Right lung (tissue), 5 donors: ENCODE data around the gene NUBP2. TPM values are rescaled to one million over a fixed set of nuclear protein-coding genes. Genes with fewer than 3 reads are reported as not detected.
"Not testable (repeated sequence)": the region's sequence is repeated elsewhere in the genome, so short reads cannot be mapped to it uniquely, and the experiment has no call there.

Experiments
- DNase-seq, 2 donors: peaks; one replicate each; pipeline ENCODE4 v3.0.0-alpha.2; 2013
- polyA plus RNA-seq, 5 donors: library from polyadenylated mRNA; unstranded; fragments of 120-200 nt; gene quantifications; one replicate each; pipeline versions ENCODE4 v1.2.1 to v1.2.3, GENCODE V29; 2013; ENCODE audit warnings: inconsistent platforms in 1 of 5, low replicate concordance in 1 of 5; ENCODE audit not compliant: insufficient read length in 5 of 5, insufficient read depth in 1 of 5

Gene NUBP2
- polyA plus RNA-seq, 5 donors, result 26.4 to 71.8 (median 40.8) TPM

DNA sequence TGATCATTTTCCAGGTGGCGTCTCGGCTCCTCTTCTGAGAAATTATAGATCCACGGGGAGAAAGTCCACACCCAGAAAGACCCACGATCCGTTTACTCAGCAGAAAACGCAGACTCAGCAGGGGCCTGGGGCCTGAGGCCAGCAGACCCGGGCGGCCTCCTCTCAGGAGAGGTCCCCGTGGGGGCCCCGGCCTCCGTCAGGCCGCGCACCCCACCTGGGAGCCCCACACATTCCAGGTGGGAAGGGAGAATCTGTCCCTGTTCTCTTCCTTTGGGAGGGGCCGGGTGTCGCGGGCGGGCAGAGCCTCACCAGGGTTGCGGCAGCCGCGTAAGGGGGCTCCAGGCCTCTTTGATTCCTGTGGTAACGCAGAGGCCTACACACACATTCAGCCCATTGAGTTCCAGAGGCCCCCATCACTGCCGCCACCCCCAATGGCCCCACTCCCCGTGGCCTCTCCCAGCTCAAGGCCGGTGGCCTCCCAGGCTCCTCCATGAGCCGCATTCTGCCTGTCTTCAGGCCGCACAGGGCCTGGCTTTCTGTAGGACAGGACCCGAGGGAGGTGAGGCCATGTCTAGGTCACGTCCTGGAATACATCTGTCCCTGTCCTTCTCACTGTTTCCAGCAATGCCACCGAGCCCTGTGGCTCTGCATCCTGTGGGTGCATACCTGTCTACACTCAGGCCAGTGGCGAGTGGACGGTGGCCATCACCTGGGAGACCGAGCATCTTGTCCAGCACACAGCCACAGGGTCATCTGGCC is 12.3 kb downstream of the NUBP2 start:
- DNase-seq, result no peak

DNA sequence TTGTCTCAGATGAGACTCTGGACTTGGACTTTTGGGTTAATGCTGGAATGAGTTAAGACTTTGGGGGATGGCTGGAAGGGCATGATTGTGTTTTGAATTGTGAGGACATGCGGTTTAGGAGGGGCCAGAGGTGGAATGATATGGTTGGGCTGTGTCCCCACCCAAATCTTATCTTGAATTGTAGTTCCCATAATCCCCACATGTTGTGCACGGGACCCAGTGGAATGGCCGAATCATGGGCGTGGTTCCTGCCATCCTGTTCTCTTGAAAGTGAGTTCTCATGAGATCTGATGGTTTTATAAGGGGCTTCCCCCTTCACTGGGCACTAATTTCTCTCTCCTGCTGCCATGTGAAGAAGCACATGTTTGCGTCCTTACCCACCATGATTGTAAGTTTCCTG is 16.5 kb downstream of the NUBP2 start:
- DNase-seq, result not testable (repeated sequence)

DNA sequence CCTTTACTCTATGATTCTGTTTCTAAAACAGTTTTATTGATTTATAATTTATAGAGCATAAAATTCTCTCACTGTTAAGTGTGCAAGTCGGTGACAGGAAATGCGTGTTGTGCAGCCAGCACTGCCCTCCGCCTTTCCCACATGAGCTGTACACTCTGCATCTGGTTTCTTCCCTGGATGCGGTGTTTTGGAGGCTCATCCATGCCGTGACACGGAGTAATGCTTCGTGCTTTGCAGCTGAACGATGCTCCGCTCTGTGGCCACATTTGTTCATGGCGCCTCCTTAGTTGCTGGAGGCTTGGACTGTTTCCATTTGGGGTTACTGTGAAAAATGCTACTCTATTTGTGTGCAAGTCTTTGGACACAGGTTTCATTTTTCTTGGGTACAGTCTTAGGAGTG is 17.9 kb downstream of the NUBP2 start:
- no peak for DNase-seq

DNA sequence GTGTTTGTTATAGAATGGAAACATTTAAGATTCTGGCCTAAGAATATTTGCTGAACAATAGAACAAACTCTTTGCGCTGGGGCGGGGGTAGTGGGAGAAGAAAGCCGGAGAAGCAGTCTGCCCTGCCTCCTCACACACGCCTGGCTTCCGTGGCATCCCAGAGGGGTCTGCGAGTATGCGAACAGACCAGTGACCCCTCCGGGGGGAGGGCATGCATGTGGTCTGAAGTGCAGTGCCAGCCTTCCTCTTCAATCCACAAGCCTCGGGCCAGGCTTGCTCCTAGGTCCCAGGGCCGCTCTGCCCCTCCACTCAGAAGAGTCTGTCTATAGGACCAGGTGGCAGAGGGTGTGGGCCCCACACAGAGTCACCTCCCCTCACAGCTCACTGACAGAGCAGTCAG is 24.9 kb downstream of the NUBP2 start:
- no peak for DNase-seq

DNA sequence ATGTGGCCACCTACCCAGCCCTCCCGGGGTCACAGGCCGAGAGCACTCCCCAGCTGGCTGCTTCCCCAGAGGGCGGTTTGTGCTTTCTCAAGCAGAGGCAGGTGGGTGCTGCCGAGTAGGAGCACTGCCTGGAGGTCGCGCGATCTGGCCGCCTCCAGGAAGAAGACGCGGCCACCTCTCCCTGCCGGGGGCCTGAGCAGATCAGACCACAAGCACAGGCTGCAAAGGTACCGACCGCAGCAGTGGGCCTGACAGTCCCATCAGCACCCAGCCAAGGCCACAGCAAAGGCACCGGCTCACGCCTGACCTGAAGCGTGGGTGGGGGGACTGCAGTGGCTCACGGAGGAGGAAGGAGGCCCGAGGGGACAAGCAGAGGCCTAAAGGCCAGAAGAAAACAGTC is 25.9 kb downstream of the NUBP2 start:
- DNase-seq, result no peak

DNA sequence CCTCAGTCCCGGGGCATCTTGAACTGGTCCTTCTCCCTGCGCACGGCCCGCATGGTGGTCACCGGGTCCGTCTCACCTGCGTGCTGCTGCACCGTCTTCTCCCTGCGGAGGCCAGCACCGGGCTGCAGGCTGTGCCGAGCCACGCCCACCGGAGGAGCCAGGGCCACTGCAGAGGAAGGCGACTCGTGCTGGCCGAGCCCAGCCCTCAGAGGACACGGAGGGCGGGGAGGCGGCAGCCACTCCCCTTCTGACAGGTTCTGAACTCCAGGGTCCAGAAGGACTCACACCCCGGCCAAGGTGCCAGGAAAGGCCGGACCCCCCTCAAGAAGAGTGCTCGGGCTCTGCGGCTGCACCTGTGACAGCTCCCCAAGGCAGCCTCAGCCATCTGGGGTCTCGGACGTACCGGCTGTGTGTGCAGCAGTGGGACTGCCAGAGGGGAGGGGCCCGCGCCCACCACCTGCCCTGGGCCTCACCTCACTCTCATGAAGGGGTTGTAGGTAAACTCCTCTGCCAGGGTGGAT is 26.6 kb downstream of the NUBP2 start:
- no peak for DNase-seq

DNA sequence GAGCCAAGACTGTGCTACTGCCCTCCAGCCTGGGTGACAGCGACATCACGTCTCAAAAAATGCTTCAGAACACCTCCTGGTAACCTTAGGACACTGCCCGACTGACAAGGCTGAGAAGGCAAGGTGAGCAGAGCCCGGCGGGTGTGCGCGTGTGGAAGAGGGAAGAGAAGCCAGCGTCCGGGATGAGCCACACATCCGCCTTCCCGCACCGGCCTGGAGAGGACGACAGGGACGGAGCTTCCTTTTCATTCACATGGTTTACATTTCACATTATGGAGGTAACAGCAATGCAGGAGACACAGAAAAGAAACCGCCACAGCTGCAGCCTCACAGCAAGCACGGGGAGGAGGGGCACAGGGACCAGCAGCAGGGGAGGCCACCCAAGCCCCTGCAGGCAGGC is 27.3 kb downstream of the NUBP2 start:
- DNase-seq, result no peak

DNA sequence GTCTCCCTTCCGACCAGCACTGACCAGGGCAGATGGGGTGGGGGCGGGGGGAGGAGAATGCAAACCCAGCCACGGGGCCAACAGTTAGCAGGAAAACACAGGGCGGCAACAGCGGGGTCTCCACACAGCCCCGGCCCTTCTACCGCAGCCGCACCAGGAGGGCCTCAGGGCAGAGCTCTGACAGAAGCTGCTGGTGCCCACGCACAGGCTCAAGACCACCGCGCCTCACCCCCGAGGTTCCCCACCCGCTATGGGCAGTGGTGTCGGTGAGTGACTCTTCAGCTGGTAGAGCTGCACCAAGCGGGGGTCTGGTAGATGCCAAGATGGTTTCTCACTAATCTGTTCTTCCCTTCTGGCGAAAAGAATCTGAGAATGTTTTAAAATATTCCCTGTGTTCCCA is 27.8 kb downstream of the NUBP2 start:
- DNase-seq, result no peak

DNA sequence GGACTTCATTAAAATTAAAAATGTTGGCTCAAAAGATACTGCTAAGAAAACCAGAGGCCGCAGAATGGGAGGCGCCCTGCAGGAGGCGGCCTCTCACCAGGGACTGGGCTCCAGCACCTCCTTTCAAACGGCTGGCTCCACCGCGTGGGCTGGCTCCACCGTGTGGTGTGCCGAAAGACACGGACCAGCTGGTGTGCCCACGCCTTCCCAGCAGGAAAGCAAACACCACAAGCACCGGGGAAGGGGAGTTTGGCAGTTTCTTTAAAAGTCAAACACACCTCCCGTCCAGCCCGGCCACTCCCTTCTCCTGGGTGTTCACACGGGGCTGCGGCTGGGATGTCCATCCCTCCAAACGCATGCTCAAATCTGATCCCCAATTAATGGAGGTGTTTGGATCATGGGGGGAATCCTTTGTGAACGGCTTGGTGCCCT is 30.0 kb downstream of the NUBP2 start:
- DNase-seq, result peak; percentile 76 to 81

DNA sequence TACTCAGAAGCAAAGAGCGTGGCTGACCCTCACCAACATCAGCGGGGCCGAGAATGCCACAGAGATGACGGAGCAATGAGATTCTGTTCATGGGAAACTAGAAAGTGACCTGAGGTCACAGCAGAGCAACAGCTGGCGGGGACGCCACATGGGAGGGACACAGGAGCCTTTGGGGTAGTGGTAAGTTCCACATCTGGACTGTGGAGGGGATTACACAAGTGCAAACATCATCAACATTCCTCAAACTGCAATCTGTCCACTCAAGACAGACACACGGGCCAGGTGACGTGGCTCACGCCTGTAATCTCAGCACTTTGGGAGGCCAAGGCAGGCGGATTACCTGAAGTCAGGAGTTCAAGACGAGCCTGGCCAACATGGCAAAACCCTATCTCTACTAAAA is 32.7 kb downstream of the NUBP2 start:
- no peak for DNase-seq

DNA sequence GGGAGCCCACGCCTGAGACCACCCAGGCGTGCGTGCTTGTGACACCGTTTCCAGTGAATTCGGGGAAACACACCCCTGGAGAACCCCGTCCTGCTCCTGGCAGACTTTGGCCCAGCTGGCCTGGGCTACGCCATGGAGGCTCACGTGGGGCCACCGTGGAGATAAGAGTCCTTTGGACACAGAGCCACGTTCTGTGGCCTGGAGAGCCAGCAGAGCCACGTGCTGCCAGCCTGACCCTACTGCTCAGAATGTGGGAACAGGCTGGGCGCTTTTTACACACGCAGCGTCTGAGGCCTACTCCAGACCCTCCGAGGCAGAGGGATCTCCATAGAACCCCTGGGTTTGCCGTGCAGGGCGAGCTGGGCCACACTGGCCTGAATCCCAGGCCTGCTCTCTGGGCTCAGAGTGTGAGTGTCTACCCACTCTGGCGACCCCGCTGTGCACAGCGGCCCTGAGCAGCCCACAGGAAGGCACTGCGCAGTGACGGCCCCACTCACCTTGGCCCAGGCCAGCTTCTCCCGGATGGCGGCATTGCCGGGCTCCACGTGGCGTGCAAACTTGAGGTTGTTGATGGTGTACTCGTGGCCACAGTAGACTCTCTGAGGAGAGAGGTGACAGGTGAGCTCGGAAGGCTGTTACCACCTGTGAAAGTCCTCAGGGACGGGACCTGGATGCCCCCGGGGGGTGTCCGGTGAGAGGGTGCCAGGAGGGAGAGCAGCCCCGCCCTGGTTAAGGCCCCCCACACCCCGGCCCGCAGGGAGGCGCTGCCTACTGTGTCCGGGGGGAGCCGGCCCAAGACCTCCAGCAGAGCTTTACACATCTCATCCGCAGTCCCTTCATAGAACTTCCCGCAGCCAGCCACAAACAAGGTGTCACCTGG is 33.9 kb downstream of the NUBP2 start:
- DNase-seq, result no peak

DNA sequence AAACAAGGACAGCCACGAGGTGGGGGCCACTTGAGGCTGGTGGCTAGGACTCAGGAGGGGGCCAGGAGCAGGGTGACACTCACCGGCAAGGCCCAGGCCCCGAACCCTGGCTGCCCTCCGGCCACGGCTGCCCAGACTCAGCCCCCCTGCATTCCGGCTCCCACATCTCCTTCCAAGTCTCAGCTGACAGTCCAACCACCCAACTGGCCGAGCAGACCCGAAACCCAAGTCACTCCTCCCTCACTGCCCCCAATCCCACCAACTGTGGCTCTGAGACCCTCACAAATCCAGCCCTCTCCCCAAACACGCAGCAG is 34.5 kb downstream of the NUBP2 start:
- DNase-seq, result no peak

DNA sequence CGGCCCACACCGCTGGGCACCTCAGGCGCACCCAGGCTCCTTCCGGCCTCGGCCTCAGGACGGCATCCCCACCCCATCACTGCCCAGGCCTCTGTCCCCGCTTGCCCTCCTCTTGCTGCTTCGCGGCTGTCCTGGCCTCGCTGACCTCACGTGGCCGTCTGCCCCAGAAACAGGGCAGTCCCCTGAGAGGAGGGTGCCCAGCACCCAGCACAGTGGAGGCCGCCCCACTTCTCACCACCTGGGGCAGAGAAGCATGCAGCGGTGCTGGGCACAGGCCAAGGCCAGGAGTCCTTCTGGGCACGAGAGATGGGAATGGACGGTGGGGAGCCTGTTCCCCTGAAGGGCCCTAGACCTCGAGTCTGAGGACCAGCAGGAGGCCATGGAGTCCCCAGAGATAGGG is 35.0 kb downstream of the NUBP2 start:
- DNase-seq, result no peak

DNA sequence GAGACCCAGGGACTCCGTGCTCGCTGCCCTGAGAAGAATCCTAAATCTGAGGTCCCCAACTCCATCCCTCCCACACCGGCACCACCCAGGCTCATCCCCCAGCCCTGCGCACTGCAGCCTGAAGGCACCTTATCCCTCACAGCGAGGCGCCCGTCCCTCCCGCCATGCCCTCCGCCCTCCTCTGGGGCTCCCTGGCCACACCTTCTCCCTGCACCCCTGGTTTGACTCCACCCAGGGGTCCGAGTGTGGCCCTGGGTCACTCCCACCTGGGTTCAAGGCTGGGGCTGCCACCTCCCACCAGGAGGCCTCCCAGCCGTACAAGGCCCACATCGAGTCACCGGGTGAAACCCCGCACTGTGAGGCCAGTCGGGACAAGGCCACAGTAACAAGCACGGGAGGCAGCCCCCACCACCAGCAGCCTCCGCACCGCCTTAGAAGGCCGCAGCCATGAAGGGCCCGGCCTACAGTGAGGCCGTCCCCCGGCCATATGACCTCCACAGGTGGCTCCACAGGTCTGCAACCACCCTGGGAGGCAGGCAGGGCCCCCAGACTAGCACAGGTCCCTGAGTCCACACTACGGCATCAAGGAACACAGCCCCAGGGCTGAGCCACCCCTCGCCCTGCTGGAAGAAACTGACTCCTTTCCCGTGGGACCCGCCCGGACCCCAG is 35.6 kb downstream of the NUBP2 start:
- DNase-seq, result no peak

DNA sequence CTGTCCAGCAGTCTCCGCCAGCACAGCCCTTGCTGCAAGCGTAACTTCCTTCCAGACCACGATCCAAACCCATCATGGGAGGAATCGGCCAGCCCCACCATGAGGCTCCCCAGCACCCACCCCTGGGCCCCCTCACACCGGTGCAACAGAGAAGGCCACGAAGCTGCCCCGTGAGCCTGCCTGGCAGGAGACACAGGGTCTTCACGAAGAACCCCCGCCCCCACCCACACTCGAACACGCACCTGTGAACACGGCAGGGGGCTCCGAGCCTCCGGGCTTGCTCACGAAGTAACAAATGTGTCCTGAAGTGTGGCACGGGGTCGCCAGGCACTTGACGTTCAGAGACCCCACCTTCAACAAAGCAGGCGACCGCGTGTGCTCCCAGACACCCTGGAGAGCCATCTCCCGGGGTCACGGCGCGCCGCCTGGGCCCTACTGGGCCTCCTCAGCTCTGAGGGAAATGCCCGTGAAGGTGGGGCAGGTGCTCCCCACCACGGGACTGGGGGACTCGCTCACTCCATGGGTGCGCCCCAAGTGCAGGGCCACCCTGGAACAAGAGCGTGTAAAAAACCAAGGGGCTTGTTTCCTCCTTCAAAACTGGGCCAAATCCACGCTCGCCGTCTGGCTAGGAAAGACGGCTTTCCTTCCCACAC is 36.2 kb downstream of the NUBP2 start:
- DNase-seq, result no peak

DNA sequence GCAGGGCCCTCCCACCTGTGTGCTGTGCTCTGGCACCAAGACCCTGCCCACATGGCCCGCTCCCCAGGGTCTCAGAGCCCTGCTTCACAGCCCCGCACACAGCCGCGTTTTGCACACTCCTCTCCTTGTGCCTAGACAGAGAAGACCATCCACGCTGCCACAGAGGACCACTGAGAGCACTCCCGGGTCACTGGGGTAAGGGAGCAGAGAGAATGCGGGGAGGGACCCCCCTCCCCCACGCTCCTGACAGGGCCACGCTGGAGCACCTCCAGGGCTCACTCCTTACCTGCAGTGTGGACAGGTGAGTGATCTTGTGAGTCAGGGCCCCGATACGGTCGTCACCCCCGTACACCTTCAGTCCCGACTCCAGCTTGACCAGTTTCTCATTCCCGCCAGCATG is 36.9 kb downstream of the NUBP2 start:
- no peak for DNase-seq

DNA sequence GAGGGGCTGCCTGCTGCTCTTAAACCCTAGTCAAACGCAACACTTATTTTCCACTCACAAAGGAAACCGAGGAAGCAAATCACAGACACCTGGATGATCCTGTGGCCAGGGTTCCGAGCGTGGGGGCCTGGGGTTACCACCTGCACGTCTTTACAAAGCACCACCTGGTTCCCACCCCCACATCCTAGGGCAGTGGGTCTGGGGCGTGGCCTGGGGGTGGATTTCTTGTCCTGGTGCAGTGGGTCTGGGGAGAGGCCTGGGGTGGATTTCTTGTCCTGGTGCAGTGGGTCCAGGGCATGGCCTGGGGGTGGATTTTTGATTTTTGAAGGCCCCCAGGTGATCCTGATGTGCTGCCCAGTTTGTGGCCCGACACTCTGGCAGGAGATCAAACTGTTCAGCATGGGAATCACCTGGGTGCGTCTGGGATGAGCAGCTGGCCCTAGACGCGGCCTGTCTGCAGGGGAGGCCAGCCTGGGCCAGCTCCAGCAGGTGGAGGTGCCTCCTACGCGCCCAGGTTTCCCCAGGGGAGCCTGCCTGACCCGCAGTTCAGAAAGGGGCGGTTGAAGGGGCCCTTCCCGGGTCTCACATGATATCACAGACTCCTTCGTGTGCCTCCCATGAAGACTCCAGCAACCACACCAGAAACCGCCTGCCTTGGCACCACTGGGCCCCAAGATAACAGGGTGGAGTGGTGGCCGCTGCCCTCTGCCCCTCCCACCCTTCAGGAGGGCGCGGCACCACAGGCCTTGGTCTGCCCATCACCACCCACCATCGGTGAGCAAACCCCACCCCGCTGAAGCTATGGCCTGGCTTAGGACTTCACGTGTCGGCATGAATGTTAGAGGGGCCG is 37.6 kb downstream of the NUBP2 start:
- no peak for DNase-seq

DNA sequence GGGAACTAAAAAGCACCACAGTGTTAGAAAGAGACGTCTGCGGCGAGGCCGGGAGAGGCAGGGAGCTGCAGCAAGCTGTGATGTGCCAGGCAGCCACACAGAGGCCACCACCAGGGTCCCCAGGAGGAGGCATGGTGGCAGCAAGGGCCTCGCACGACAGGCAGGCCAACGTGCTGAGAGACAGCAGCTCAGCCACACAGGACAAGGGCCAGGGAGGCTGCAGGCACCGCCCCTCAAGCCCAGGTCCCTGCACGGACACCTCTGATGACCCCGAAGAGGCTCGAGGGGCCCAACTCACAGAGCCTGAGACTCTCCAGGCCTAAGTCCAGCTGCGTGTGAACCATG is 38.2 kb downstream of the NUBP2 start:
- no peak for DNase-seq

DNA sequence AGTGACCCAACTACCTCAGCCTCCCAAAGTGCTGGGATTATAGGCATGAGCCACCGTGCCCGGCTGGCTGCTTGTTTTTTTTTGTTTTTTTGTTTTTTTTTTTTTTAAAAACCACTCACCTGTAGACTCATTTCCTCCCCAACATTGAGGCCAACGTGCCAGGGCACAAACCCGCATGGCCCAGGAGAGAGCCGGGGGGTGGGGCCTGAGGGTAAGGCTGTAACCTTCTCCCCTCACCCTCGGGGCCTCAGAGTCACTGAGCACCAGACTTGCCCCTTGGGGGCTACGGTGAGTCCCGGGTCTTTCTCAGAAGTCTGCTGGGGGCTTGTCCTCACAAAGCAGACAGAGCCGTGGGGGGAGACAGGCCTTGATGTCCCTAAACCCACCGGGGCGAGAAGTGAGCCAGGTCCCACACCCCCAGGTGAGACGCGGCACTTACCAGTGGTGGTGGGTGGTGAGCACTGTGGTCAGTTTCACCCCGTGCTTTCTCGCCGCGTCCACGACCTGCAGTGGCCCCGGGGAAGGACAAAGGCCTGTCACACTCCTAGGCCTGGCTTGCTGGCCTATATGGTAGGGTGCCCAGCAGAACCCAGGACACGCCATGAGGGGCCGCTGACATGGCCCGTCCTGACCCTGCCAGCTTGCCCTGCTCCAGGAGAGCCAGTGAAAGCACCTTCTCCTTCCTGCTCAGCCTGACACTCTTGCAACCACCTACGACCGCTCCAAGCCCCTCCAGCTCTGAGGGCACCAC is 39.3 kb downstream of the NUBP2 start:
- DNase-seq, result no peak

DNA sequence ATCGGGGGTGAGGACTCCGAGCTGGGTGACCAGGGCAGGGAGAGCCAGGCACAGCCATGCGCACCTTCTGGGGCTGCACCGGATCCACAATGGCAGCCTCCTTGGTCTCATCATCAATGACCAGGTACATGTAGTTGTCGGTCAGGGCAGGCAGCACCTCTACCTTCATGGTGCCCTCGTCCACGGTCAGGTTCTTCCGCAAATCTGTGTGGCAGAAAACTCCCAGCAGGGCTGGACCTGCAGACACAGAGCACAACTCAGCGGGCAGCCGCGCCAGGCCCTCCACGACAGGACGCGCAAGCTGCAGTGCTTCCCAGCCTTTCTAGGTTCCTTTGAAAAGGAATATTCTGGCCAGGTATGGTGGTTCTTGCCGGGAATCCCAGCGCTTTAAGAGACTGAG is 40.0 kb downstream of the NUBP2 start:
- no peak for DNase-seq
